Mucosa of gallbladder (tissue), 1 donor: ENCODE data around the gene SHROOM2. TPM values are rescaled to one million over a fixed set of nuclear protein-coding genes. Genes with fewer than 3 reads are reported as not detected.

Experiments used
- DNase-seq: peaks from one replicate; pipeline ENCODE4 v3.0.0-alpha.2; 2020; ENCODE audit warnings: low spot score
- total RNA-seq: library from RNA; stranded (reverse); gene quantifications from one replicate; pipeline ENCODE4 v1.2.1, GENCODE V29; 2021
- donor health status: DM: no; HTN: no; CAD: no.

Gene SHROOM2
- total RNA-seq, 1 donor from 2014 or later = 13.1 TPM

DNA sequence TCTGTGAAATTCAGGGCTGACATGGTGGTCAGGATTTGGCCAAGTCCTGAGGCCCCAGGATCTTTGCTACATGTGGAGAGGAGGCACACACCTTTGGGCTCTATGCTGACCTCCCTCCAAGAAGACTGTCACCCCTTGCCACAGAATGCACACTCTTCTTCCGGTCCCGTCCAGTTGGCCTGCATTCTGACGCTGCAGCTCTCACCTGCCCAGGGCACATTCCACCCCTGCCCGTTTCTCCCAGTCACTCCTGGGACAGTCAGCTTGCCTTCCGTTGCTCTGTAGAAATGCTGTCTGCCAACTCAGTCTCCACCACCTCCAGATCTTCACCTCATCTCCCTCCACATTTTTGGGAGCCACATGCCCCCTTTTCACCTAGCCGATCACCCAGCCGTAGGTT lies 76.7 kb downstream of the SHROOM2 start:
- no peak for DNase-seq

- no peak for DNase-seq
These were observed 77.8 kb downstream of the SHROOM2 start for GRCh38 chrX:9864011-9864410.

DNA sequence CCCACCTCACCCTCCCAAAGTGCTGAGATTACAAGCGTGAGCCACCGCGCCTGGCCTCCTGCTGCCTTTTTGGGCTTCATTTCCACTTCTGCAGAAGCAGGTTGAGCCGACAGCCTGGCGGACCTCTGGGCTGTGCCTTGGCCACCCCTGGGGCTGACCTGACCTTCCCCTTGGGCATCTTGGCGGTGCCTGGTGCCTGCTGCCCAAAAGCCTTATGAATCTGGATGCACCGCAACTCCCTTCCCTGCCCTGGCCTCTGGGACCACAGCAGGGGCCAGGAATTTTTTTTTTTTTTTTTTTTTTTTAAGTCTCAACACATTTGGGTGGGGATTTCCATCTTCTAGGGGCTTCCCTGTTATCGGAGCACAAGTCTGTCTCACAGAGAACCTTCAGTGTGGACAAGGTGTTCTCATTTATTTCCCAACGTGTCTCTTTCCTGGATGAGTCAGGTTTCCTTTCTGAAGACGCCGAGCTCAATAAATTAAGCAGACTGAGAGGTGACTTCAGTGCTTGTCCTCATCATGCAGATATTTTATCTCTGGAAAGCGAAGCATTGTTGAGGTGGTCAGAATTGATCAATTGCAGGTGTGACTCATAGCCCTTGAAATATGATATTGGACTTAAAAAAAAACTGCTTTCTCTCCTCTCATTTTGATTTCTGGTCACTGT lies 79.7 kb downstream of the SHROOM2 start:
- no peak for DNase-seq

DNA sequence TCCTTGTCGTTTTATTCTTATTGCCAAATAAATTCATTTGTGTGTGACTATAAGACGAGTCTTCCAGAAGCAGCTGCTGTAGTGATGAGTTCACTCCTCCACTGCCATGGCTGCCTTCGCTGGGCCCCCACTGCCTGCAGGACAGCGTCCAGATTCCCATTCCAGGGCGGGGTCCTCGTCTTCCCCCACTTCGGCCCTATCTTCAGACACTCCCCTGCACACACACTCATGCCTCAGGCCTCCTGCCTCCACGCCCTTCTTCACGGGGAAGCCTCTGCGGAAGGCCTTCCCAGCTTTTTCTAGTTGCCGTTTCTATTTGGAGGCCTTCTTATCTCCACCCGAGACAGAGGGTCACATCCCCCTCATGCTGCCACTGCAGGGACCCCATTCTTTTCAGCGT lies 80.4 kb downstream of the SHROOM2 start:
- no peak for DNase-seq

DNA sequence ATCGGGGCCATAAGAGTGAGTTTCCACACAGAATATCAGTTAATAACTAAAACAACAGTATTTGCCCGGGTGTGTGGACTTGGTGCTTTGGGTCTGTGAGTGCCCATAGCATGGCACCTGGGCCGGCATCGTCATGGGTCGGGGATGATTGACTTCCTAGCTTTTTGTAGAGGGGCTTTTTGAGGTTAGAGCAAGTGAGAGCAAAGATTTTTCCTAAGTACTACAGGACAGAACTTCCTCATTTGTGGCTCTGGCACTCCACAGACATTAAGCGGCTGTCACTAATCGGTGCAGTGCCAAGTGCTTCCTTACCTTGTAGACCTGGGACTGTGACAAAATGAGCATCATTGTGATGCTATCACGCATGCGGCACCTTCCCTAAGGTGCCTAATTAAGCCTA lies 81.0 kb downstream of the SHROOM2 start:
- no peak for DNase-seq

DNA sequence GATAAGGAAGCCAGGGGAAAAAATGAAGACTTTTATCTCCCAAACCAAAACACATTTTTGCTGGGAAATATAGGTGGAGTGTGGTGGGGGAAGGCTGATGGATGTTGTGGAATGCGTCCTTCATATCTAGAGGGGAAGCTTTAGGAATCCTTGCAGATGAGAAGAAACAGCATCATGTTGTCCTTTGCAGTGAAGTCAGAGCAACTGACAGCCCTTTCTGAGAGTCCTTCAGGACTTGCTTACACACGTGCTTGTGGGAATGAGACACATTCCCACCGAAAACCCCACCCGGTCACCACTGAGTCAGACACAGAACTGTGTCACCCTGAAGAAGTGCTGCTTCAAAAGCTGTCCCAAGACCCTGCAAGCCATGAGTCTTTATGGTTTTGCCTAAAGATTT lies 81.5 kb downstream of the SHROOM2 start:
- no peak for DNase-seq

DNA sequence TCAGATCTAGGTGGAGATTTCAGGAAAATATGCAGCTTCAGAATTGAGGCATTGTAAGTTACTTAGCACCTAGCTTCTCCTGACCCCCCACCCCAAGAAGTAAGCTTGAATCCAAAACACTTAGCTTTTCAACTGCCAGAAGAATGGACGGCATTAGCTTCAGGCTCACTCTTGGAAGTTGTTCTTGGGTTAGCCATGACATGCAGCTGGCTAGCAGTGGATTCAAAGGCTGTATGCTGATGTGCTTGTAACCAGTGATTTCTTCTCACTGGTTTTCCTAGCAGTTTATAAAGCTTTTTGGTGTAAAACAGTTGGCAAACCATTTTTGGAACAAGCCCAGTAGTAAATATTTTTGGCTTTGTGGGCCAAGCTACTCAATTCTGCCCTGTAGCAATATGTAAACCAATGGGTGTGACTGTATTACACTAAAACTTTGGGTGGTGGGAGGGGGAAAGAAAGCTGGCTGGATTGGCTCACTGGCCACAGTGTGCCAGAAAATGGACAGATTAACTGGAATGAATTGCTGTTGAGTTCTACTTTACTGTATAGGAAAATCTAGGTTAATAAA lies 85.6 kb downstream of the SHROOM2 start:
- DNase-seq = no peak

DNA sequence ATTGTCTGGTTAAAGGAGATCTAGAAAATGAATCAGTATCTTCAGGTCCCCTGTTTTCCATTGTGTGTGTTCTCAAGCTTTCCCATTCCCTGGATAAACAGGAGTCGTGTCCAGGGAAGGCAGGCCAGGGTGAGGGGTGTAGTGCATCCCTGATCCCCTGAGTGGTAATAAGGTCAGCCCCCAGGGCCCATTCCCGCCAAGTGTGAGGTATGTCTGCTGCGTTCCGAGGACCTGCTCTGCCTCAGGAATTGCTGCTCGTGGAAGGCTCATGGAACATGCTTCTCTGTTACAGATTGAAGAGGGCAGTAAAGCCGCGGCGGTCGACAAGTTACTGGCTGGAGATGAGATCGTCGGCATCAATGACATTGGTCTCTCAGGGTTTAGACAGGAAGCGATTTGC lies 87.1 kb downstream of the SHROOM2 start:
- DNase-seq = no peak

DNA sequence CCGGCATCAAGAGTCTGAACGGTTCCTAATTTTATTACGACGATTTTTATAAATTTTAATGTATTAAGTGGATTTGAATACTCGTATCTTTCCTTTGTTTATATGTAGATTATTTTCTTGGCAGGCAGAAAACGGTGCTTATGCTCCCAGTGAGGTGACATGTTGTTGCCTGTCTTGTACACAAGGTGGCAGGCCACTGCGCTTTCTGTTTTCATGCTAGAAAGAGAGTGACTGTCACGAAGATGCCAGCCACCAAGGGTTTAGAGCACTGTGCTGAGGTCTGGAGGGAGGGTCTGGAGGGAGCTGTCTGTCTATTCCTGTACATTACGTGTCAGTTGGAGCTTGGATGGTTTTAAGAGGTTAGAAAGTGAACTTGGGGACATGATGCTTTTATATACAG lies 87.7 kb downstream of the SHROOM2 start:
- DNase-seq = peak; percentile 23

- no peak for DNase-seq
These were observed 88.3 kb downstream of the SHROOM2 start for GRCh38 chrX:9874483-9874882.

- no peak for DNase-seq
These were observed 89.6 kb downstream of the SHROOM2 start for GRCh38 chrX:9875801-9876200.

- DNase-seq = no peak
These were observed 90.0 kb downstream of the SHROOM2 start for GRCh38 chrX:9876201-9876600.

GRCh38 chrX:9878146-9878820 lies 92.1 kb downstream of the SHROOM2 start:
- no peak for DNase-seq

- DNase-seq = no peak
These were observed 94.0 kb downstream of the SHROOM2 start for GRCh38 chrX:9880237-9880636.

DNA sequence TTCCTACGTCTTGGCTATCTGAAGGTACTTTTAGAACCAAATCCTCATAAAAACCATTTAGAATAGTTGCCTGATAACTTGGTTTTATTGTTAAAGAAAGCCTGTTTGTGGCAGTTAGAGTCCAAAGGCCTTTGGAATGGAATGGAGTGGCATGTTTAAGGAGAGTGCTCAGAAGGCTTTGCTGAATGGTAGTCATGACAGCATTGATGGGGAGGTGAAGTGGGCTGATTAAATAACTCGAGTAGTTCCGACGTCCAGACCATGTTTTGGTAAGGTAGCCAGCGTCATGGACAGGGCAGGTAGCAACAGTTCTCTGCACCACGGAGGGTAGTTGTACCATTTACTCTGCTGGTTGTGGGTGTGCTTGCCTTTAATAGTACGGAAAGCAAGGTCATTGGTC lies 94.6 kb downstream of the SHROOM2 start:
- no peak for DNase-seq

DNA sequence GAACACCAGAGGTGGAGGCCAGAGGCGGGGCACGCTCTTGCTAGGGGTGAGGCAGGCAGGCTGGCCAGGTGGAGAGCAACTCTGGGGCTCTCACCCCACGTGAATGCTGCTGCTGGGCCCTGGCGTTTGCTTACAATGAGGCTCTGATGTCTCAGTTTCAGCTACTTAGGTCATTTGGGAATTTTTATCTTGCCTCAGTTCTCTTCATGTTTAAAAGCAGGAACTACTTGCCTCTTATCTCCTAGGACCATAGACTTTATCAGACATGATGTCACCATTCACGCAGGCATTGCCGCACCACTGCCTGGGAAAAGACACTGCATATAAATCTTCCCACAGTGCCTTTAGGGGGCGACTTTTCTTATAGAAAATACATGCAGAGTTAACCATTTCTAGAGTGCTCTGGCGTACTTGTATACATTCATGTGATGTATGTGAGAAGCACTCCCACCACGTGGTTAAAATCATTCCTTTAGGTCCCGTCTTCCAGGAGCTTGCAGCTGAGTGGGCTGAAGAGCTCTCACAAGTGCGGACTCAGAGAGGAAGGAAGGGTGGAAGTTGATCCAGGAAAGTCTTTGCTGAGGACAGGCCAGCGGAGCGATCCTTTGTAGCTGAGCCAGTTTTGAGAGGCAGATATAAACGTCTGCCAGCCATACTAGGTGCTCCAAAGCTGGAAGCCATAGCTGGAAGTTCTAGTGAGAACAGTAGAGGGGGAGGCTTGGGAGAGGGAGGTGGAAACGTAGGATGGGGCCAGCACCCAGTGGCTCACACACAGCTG lies 96.6 kb downstream of the SHROOM2 start:
- DNase-seq = no peak

DNA sequence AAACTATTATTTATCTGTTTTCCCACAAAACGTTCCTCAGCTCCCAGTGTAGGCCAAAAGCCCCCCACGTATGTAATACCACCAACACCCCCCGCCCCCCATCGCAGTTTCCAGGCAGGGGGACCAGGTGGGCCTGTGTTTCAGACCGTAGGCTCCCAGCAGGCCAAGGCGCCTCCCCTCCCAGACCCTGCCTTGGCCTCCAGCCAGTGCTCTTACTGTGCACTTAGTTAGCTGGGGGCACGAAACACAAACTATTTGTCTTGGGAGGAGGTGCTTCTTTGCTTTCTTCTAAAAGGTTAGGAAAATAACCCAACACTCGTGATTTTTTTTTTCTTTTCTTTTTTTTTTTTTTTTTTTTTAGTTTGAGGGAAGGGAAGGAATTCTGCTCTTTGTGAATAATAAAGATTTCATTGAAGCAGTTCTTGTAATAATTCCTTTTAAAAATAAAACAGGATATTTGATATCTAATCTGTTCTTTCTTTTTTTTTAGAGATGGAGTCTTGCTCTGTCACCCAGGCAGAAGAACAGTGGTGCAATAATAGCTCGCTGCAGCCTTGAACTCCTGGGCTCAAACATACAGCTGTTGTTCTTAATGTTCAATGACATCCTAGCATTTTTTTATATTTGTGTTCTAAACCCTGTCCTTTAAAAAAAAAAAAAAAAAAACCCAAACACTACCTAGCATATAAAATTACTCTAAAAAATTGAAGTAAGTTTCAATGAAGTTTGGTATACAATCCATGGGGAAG lies 98.0 kb downstream of the SHROOM2 start:
- no peak for DNase-seq

- DNase-seq = peak; percentile 57
These were observed 98.9 kb downstream of the SHROOM2 start for GRCh38 chrX:9885150-9885549.

GRCh38 chrX:9887659-9888297 lies 101.5 kb downstream of the SHROOM2 start:
- DNase-seq = no peak

DNA sequence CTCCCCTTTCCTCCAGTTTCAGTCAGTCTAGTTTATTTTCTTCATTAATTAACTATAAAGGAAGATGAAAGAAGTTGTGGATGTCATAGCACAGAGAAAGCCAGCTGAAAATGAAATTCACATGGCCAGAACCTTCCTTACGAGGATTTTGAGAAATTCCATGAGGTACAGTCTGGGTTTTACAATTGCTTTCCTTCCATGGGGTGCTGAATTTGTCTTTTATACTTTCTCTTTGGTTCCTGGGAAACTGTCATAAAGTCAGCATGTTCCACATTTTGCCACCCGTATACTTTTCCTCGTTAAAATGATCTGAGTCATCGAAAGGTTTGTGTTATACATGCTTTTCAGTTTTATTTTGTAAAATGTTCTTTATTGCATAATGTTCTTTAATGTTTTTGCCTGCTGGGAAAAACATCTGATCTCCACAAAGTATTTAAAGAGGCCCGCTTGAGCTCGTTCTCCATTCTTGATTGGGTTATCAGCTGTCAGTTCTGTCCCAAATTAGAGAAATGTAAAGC lies 102.8 kb downstream of the SHROOM2 start:
- no peak for DNase-seq

GRCh38 chrX:9890681-9891091 lies 104.5 kb downstream of the SHROOM2 start:
- DNase-seq = no peak
